Neural progenitor cell (in vitro differentiated cells): ENCODE measurements around the gene REP15. TPM values are rescaled to one million over a fixed set of nuclear protein-coding genes. Genes with fewer than 3 reads are reported as not detected.
"Not testable (repeated sequence)": the region's sequence is repeated elsewhere in the genome, so short reads cannot be mapped to it uniquely, and the experiment has no call there.

ENCODE experiments used
- DNase-seq: peaks from one replicate; pipeline ENCODE4 v3.0.0-alpha.2; 2016; ENCODE audit warnings: low spot score
- H2AFZ ChIP-seq: fragments of 200-600 bp; sonication (generic); replicated peaks from 2 replicates; pipeline ENCODE4 v1.6.1; 2016; ENCODE audit warnings: antibody characterized with exemption
- H3F3A ChIP-seq: fragments of 200-600 bp; sonication (generic); 2 replicates; pipeline ENCODE4 v1.6.1; 2016; ENCODE audit warnings: antibody characterized with exemption, low read depth
- H3K27ac ChIP-seq: fragments of 200-600 bp; sonication (generic); 2 replicates; pipeline ENCODE4 v1.5.1; 2016; ENCODE audit warnings: mild to moderate bottlenecking
- H3K27me3 ChIP-seq: fragments of 200-600 bp; sonication (generic); 2 replicates; pipeline ENCODE4 v1.6.1; 2016; ENCODE audit warnings: mild to moderate bottlenecking, moderate library complexity
- H3K36me3 ChIP-seq: fragments of 200-600 bp; sonication (generic); 2 replicates; pipeline ENCODE4 v1.5.1; 2016
- H3K4me1 ChIP-seq: fragments of 200-600 bp; sonication (generic); 2 replicates; pipeline ENCODE4 v1.6.1; 2016; ENCODE audit warnings: mixed run types
- H3K4me2 ChIP-seq: fragments of 200-600 bp; sonication (generic); 2 replicates; pipeline ENCODE4 v1.6.1; 2016
- H3K4me3 ChIP-seq: fragments of 200-600 bp; sonication (generic); 2 replicates; pipeline ENCODE4 v1.5.1; 2016
- H3K79me2 ChIP-seq: fragments of 200-600 bp; sonication (generic); 2 replicates; pipeline ENCODE4 v1.6.1; 2016; ENCODE audit warnings: low read depth
- H3K9ac ChIP-seq: fragments of 200-600 bp; sonication (generic); 2 replicates; pipeline ENCODE4 v1.6.1; 2016
- H3K9me3 ChIP-seq: fragments of 200-600 bp; sonication (generic); 2 replicates; pipeline ENCODE4 v1.5.1; 2016; ENCODE audit warnings: low read depth
- H4K20me1 ChIP-seq: fragments of 200-600 bp; sonication (generic); 2 replicates; pipeline ENCODE4 v1.6.1; 2016; ENCODE audit warnings: low read depth
- H3K27ac Mint-ChIP-seq: 3 replicates; pipeline ENCODE4 v1.8.0; 2021; ENCODE audit warnings: mixed read lengths
- H3K27me3 Mint-ChIP-seq: 2 replicates; pipeline ENCODE4 v1.8.0; 2022; ENCODE audit warnings: low read depth, mild to moderate bottlenecking, inconsistent platforms, moderate library complexity, mixed read lengths; ENCODE audit not compliant: insufficient read depth
- H3K36me3 Mint-ChIP-seq: 3 replicates; pipeline ENCODE4 v1.8.0; 2021; ENCODE audit warnings: mixed read lengths
- H3K4me1 Mint-ChIP-seq: 3 replicates; pipeline ENCODE4 v1.8.0; 2021; ENCODE audit warnings: mixed read lengths
- H3K4me3 Mint-ChIP-seq: 3 replicates; pipeline ENCODE4 v1.8.0; 2021; ENCODE audit warnings: mild to moderate bottlenecking, moderate library complexity, mixed read lengths
- H3K9me3 Mint-ChIP-seq: 3 replicates; pipeline ENCODE4 v1.8.0; 2020; ENCODE audit warnings: mixed read lengths
- CTCF ChIP-seq: fragments of 200-600 bp; sonication (generic); IDR thresholded peaks from 2 replicates; pipeline ENCODE4 v1.5.1; 2017; ENCODE audit warnings: antibody characterized with exemption, mild to moderate bottlenecking
- EZH2 ChIP-seq: fragments of 200-600 bp; sonication (generic); IDR thresholded peaks from 2 replicates; pipeline ENCODE4 v1.6.1; 2017; ENCODE audit warnings: antibody characterized with exemption, mild to moderate bottlenecking, moderate library complexity
- EZH2phosphoT487 ChIP-seq: fragments of 200-600 bp; sonication (generic); IDR thresholded peaks from 2 replicates; pipeline ENCODE4 v1.6.1; 2017; ENCODE audit warnings: antibody characterized with exemption
- total RNA-seq: library from RNA; depleted of rRNA; stranded (reverse); fragments of >200 nt; gene quantifications from 2 replicates; pipeline ENCODE4 v1.2.3, GENCODE V29; 2015; ENCODE audit warnings: low replicate concordance

The REP15 gene
- total RNA-seq, 1 donor from 2014 or later, result 0.45 TPM

GRCh38 chr12:27733791-27734190 is 37.5 kb downstream of the REP15 start:
- no peaks in the 10 kb centered on the region for H3F3A ChIP-seq
- TF ChIP-seq CTCF (no peak), EZH2 (no peak), EZH2phosphoT487 (no peak)
- Mint-ChIP-seq H3K4me3 (no peak overlapping the region), H3K27me3 (no peaks in the 10 kb centered on the region), H3K9me3 (no peaks in the 10 kb centered on the region), H3K36me3 (peaks cover 5% of the 10 kb centered on the region), H3K4me1 (no peaks in the 10 kb centered on the region), H3K27ac (no peak overlapping the region)
- H3K27ac ChIP-seq, result no peak overlapping the region
- no peak overlapping the region for H2AFZ ChIP-seq
- no peaks in the 10 kb centered on the region for H3K4me1 ChIP-seq
- no peak overlapping the region for H3K9ac ChIP-seq
- no peaks in the 10 kb centered on the region for H3K27me3 ChIP-seq
- H3K4me3 ChIP-seq, result no peak overlapping the region
- DNase-seq, result no peak
- H3K4me2 ChIP-seq, result no peak overlapping the region
- H3K36me3 ChIP-seq, result peaks cover 4% of the 10 kb centered on the region
- H3K9me3 ChIP-seq, result no peaks in the 10 kb centered on the region
- no peaks in the 10 kb centered on the region for H3K79me2 ChIP-seq
- H4K20me1 ChIP-seq, result no peaks in the 10 kb centered on the region

GRCh38 chr12:27734321-27734720 is 38.1 kb downstream of the REP15 start:
- not testable (repeated sequence) for H3F3A ChIP-seq, H3K79me2 ChIP-seq, H4K20me1 ChIP-seq, H3K9ac ChIP-seq, DNase-seq, H3K27me3 ChIP-seq, H3K27ac ChIP-seq, H3K36me3 ChIP-seq, H3K9me3 Mint-ChIP-seq, H3K4me1 Mint-ChIP-seq, H3K4me3 Mint-ChIP-seq, H3K36me3 Mint-ChIP-seq, H3K27ac Mint-ChIP-seq, H3K4me1 ChIP-seq, H2AFZ ChIP-seq, H3K27me3 Mint-ChIP-seq, H3K4me2 ChIP-seq, H3K4me3 ChIP-seq, H3K9me3 ChIP-seq

GRCh38 chr12:27743601-27744000 is 47.4 kb downstream of the REP15 start:
- no peaks in the 10 kb centered on the region for H3F3A ChIP-seq
- TF ChIP-seq EZH2phosphoT487, result no peak
- TF ChIP-seq CTCF, result no peak
- no peak for TF ChIP-seq EZH2
- no peaks in the 10 kb centered on the region for H4K20me1 ChIP-seq
- H3K4me3 ChIP-seq, result no peak overlapping the region
- no peaks in the 10 kb centered on the region for H3K36me3 ChIP-seq
- Mint-ChIP-seq H3K36me3 (peaks cover 18% of the 10 kb centered on the region), H3K9me3 (no peaks in the 10 kb centered on the region), H3K4me1 (no peaks in the 10 kb centered on the region), H3K4me3 (no peak overlapping the region), H3K27ac (no peak overlapping the region), H3K27me3 (no peaks in the 10 kb centered on the region)
- no peak overlapping the region for H3K9ac ChIP-seq
- no peak for DNase-seq
- H3K4me2 ChIP-seq, result no peak overlapping the region
- no peaks in the 10 kb centered on the region for H3K27me3 ChIP-seq
- no peaks in the 10 kb centered on the region for H3K79me2 ChIP-seq
- no peaks in the 10 kb centered on the region for H3K4me1 ChIP-seq
- no peaks in the 10 kb centered on the region for H3K9me3 ChIP-seq
- H2AFZ ChIP-seq, result no peak overlapping the region
- no peak overlapping the region for H3K27ac ChIP-seq

GRCh38 chr12:27745734-27746133 is 49.5 kb downstream of the REP15 start:
- not testable (repeated sequence) for H3K4me2 ChIP-seq, DNase-seq, H3K4me1 ChIP-seq, H3K4me1 Mint-ChIP-seq, H3K27me3 ChIP-seq, H2AFZ ChIP-seq, H3K9me3 Mint-ChIP-seq, H3F3A ChIP-seq, H3K36me3 ChIP-seq, H3K27ac Mint-ChIP-seq, H3K79me2 ChIP-seq, H3K9ac ChIP-seq, H3K9me3 ChIP-seq, H3K4me3 Mint-ChIP-seq, H3K4me3 ChIP-seq, H3K27me3 Mint-ChIP-seq, H4K20me1 ChIP-seq, H3K27ac ChIP-seq
- H3K36me3 Mint-ChIP-seq, result peaks cover 15% of the 10 kb centered on the region

Other genes starting within 250 kb of the REP15 start
- gene SMCO2, start 249.7 kb upstream of the REP15 start, total RNA-seq, result not detected in 2 replicates
- 36.5 and 61.7 TPM in 2 replicates for gene PPFIBP1, start 172.2 kb upstream of the REP15 start, total RNA-seq
- 32.1 and 39.2 TPM in 2 replicates for gene MRPS35, start 14.4 kb downstream of the REP15 start, total RNA-seq
- gene KLHL42, start 83.8 kb downstream of the REP15 start, total RNA-seq, result 21.6 and 24.9 TPM in 2 replicates
- 0.12 TPM in 1 of 2 replicates, not detected in the other for gene MANSC4, start 83.8 kb downstream of the REP15 start, total RNA-seq